DND-41 (cell line): ENCODE measurements around the gene ITSN2.

Experiments used
- ATAC-seq: fragments of 200-7000 bp; cut with Tn5 transposase; 3 replicates; pipeline ENCODE4 v1.9.1; 2021; ENCODE audit warnings: low read depth; ENCODE audit not compliant: insufficient read depth
- DNase-seq: peaks from one replicate; pipeline ENCODE4 v3.0.0-alpha.2; 2020
- H2AFZ ChIP-seq: 2 replicates; pipeline ENCODE4 v1.6.0; 2012; ENCODE audit warnings: low read depth, low read length
- H3K27ac ChIP-seq: 2 replicates; pipeline ENCODE4 v1.5.1; 2012; ENCODE audit warnings: low read length, inconsistent platforms
- H3K27me3 ChIP-seq: fragments of 200-600 bp; sonication (generic); 2 replicates; pipeline ENCODE4 v1.6.0; 2012; ENCODE audit warnings: low read length, mild to moderate bottlenecking, inconsistent platforms; ENCODE audit not compliant: insufficient read depth, poor library complexity
- H3K36me3 ChIP-seq: 2 replicates; pipeline ENCODE4 v1.5.1; 2012; ENCODE audit warnings: low read length, inconsistent platforms; ENCODE audit not compliant: insufficient read depth
- H3K4me1 ChIP-seq: 2 replicates; pipeline ENCODE4 v1.5.1; 2012; ENCODE audit warnings: mild to moderate bottlenecking, low read length; ENCODE audit not compliant: insufficient read depth
- H3K4me2 ChIP-seq: 2 replicates; pipeline ENCODE4 v1.6.0; 2012; ENCODE audit warnings: mild to moderate bottlenecking, moderate library complexity, low read length, inconsistent platforms; ENCODE audit not compliant: insufficient read depth
- H3K4me3 ChIP-seq, 2 experiments: fragments of 200-600 bp in 1 of 2; shearing (Covaris generic) in 1 of 2; 2 replicates each; pipeline ENCODE4 v1.5.1; 2012 to 2016; ENCODE audit warnings: inconsistent platforms in 2 of 2, low read length in 2 of 2, mild to moderate bottlenecking in 2 of 2, low read depth in 1 of 2, moderate library complexity in 1 of 2
- H3K79me2 ChIP-seq: 2 replicates; pipeline ENCODE4 v1.6.0; 2012; ENCODE audit warnings: low read length, inconsistent platforms; ENCODE audit not compliant: insufficient read depth
- H3K9ac ChIP-seq: 2 replicates; pipeline ENCODE4 v1.6.0; 2012; ENCODE audit warnings: low read depth, mild to moderate bottlenecking, inconsistent platforms, low read length, moderate library complexity
- H3K9me3 ChIP-seq: 2 replicates; pipeline ENCODE4 v1.5.1; 2012; ENCODE audit warnings: low read length, moderate library complexity, mild to moderate bottlenecking, inconsistent platforms; ENCODE audit not compliant: insufficient read depth, severe bottlenecking
- H4K20me1 ChIP-seq: 2 replicates; pipeline ENCODE4 v1.6.0; 2012; ENCODE audit warnings: low read length; ENCODE audit not compliant: insufficient read depth
- CTCF ChIP-seq: IDR thresholded peaks from 2 replicates; pipeline ENCODE4 v1.5.1; 2012; ENCODE audit warnings: borderline replicate concordance, low read length, moderate library complexity, mild to moderate bottlenecking; ENCODE audit not compliant: poor library complexity, severe bottlenecking; ENCODE audit errors: extremely low read depth
- EZH2 ChIP-seq: IDR thresholded peaks from 3 replicates; pipeline ENCODE4 v1.6.1; 2012; ENCODE audit warnings: borderline replicate concordance, low read depth, mild to moderate bottlenecking, moderate library complexity, low read length, inconsistent platforms; ENCODE audit not compliant: severe bottlenecking

Gene ITSN2

GRCh38 chr2:24182507-24182906 lies 177.8 kb downstream of the ITSN2 start:
- no peak overlapping the region for H3K9ac ChIP-seq
- no peak overlapping the region for H3K4me2 ChIP-seq
- H3K4me3 ChIP-seq, result no peak overlapping the region
- no peaks in the 10 kb centered on the region for H3K4me1 ChIP-seq
- no peaks in the 10 kb centered on the region for H3K27me3 ChIP-seq
- H3K36me3 ChIP-seq, result no peaks in the 10 kb centered on the region
- no peaks in the 10 kb centered on the region for H4K20me1 ChIP-seq
- H3K9me3 ChIP-seq, result no peaks in the 10 kb centered on the region
- DNase-seq (no peak), ATAC-seq (no peak)
- TF ChIP-seq CTCF, result no peak
- TF ChIP-seq EZH2, result no peak
- no peak overlapping the region for H3K27ac ChIP-seq
- H3K79me2 ChIP-seq, result no peaks in the 10 kb centered on the region
- H2AFZ ChIP-seq, result no peak overlapping the region

- Histone ChIP-seq H3K36me3 (no peaks in the 10 kb centered on the region), H3K9ac (no peak overlapping the region), H3K79me2 (no peaks in the 10 kb centered on the region), H3K27ac (no peak overlapping the region), H4K20me1 (no peaks in the 10 kb centered on the region), H3K4me1 (no peaks in the 10 kb centered on the region), H3K9me3 (no peaks in the 10 kb centered on the region), H3K4me2 (no peak overlapping the region), H2AFZ (no peak overlapping the region), H3K27me3 (no peaks in the 10 kb centered on the region), H3K4me3 (no peak overlapping the region)
- ATAC-seq (no peak), DNase-seq (no peak)
- TF ChIP-seq EZH2 (no peak), CTCF (no peak)
Measured at GRCh38 chr2:24181849-24182248, 178.5 kb downstream of the ITSN2 start.

- H3K4me2 ChIP-seq, result no peak overlapping the region
- no peak overlapping the region for H3K27ac ChIP-seq
Measured at GRCh38 chr2:24179683-24180082, 180.7 kb downstream of the ITSN2 start.

More at GRCh38 chr2:24179683-24180082, 180.7 kb downstream of the ITSN2 start:
- H3K36me3 ChIP-seq, result no peaks in the 10 kb centered on the region
- H3K27me3 ChIP-seq, result no peaks in the 10 kb centered on the region
- H3K4me3 ChIP-seq, result no peak overlapping the region
- no peaks in the 10 kb centered on the region for H3K4me1 ChIP-seq
- DNase-seq (peak; percentile 8), ATAC-seq (peak; percentile 69; the same call in 2 of the 3 replicates)
- no peak for TF ChIP-seq CTCF
- TF ChIP-seq EZH2, result no peak
- H3K9ac ChIP-seq, result no peak overlapping the region
- no peaks in the 10 kb centered on the region for H4K20me1 ChIP-seq
- no peaks in the 10 kb centered on the region for H3K79me2 ChIP-seq
- H2AFZ ChIP-seq, result no peak overlapping the region
- no peaks in the 10 kb centered on the region for H3K9me3 ChIP-seq
